K562 (cell line): ENCODE measurements around the gene PRKD1. TPM values are rescaled to one million over a fixed set of nuclear protein-coding genes. Genes with fewer than 3 reads are reported as not detected.

Experiments used
- ATAC-seq: fragments of 200-7000 bp; cut with Tn5 transposase; 3 replicates; pipeline ENCODE4 v1.9.1; 2020; ENCODE audit warnings: moderate library complexity
- BruUV-seq: library from RNA; stranded (reverse); fragments of 400-500 nt; replicated peaks from 2 replicates; lab custom pipeline; 2021; lab: Mats Ljungman, UMichigan
- CTCF ChIA-PET: fragments of 300-600 bp; formaldehyde crosslinking; extraction: SDS; loops from one replicate; lab custom pipeline; 2021; ENCODE audit warnings: low intra/inter-chr PET ratio; lab: Yijun Ruan, JAX
- POLR2A ChIA-PET: fragments of 300-600, 350-650 bp; sonication (Branson Sonifier 250); formaldehyde crosslinking; extraction: SDS; loops from one replicate; lab custom pipeline; 2021; ENCODE audit warnings: antibody characterized with exemption, inconsistent platforms; lab: Yijun Ruan, JAX
- DNase-seq, 4 experiments: peaks; one replicate each; pipeline versions ENCODE4 v3.0.0 to v3.0.0-alpha.2; 2011 to 2018; ENCODE audit warnings: low spot score in 3 of 4, mixed read lengths in 3 of 4; ENCODE audit errors: extremely low read depth in 1 of 4
- FAIRE-seq: peaks from 2 replicates; lab custom pipeline; 2011; peaks lifted over from hg19 to GRCh38; lab: Jason Lieb, UNC
- H2AFZ ChIP-seq: 2 replicates; pipeline ENCODE4 v1.6.0; 2011; ENCODE audit warnings: low read depth, low read length, control low read depth, inconsistent platforms
- H3K27ac ChIP-seq: fragments of 200-600 bp; 3 replicates; pipeline ENCODE4 v1.8.0; 2011; ENCODE audit warnings: low read depth, mild to moderate bottlenecking, control low read depth, inconsistent platforms, low read length, moderate library complexity, mixed read lengths; ENCODE audit errors: extremely low read depth
- H3K27me3 ChIP-seq, 2 experiments: fragments of 300-600 bp in 1 of 2; 2 replicates in 1 of 2; 3 replicates in 1 of 2; pipeline versions ENCODE4 v1.6.0 to v1.8.0; 2011; ENCODE audit warnings: inconsistent platforms in 2 of 2, low read length in 2 of 2, mild to moderate bottlenecking in 1 of 2, mixed read lengths in 1 of 2, moderate library complexity in 1 of 2; ENCODE audit not compliant: control insufficient read depth in 2 of 2, insufficient read depth in 2 of 2
- H3K36me3 ChIP-seq: fragments of 300-600 bp; 3 replicates; pipeline ENCODE4 v1.8.0; 2011; ENCODE audit warnings: mild to moderate bottlenecking, low read length, inconsistent platforms; ENCODE audit not compliant: control insufficient read depth, insufficient read depth
- H3K4me1 ChIP-seq, 2 experiments: fragments of 200-600 bp in 1 of 2; replicated peaks in 1 of 2; 2 replicates in 1 of 2; 3 replicates in 1 of 2; pipeline versions ENCODE4 v1.5.1 to v1.8.0; 2011; ENCODE audit warnings: inconsistent platforms in 2 of 2, low read length in 2 of 2, mild to moderate bottlenecking in 1 of 2, mixed read lengths in 1 of 2, moderate library complexity in 1 of 2; ENCODE audit not compliant: control insufficient read depth in 2 of 2, insufficient read depth in 2 of 2
- H3K4me2 ChIP-seq: 2 replicates; pipeline ENCODE4 v1.6.1; 2011; ENCODE audit warnings: low read length, control low read depth, inconsistent platforms, mixed read lengths; ENCODE audit not compliant: insufficient read depth
- H3K4me3 ChIP-seq: fragments of 200-600 bp; sonication (generic), shearing (Covaris generic); 2 replicates; pipeline ENCODE4 v1.5.1; 2016; ENCODE audit warnings: control low read depth, inconsistent platforms
- H3K79me2 ChIP-seq: fragments of 200-600 bp; 3 replicates; pipeline ENCODE4 v1.8.0; 2011; ENCODE audit warnings: low read length, inconsistent platforms; ENCODE audit not compliant: control insufficient read depth, insufficient read depth
- H3K9ac ChIP-seq, 2 experiments: 2 replicates each; pipeline versions ENCODE4 v1.6.0 to v1.6.1; 2011; ENCODE audit warnings: low read depth in 2 of 2, low read length in 2 of 2, control low read depth in 1 of 2, inconsistent platforms in 1 of 2, mild to moderate bottlenecking in 1 of 2, mixed read lengths in 1 of 2; ENCODE audit not compliant: insufficient read depth in 1 of 2
- H3K9me1 ChIP-seq: one replicate; pipeline ENCODE4 v1.6.0; 2011; ENCODE audit warnings: inconsistent platforms, mild to moderate bottlenecking, low read length, moderate library complexity; ENCODE audit not compliant: control insufficient read depth, insufficient read depth
- H3K9me3 ChIP-seq: replicated peaks from 2 replicates; pipeline ENCODE4 v1.5.1; 2011; ENCODE audit warnings: low read depth, low read length, inconsistent platforms; ENCODE audit not compliant: control insufficient read depth, insufficient read depth
- H4K20me1 ChIP-seq: replicated peaks from 2 replicates; pipeline ENCODE4 v1.6.1; 2011; ENCODE audit warnings: low read length, inconsistent platforms, mixed read lengths; ENCODE audit not compliant: control insufficient read depth, insufficient read depth
- NBN ChIP-seq: fragments of 450-650 bp; IDR thresholded peaks from 2 replicates; pipeline ENCODE4 v1.6.1; 2016; ENCODE audit warnings: low read depth, mild to moderate bottlenecking
- POLR2G ChIP-seq: fragments of 200-400 bp; formaldehyde crosslinking; IDR thresholded peaks from 2 replicates; pipeline ENCODE4 v1.6.1; 2017; ENCODE audit warnings: low read depth, mild to moderate bottlenecking, antibody characterized with exemption, low read length, moderate library complexity
- ZNF316 ChIP-seq: fragments of 450-650 bp; IDR thresholded peaks from 2 replicates; pipeline ENCODE4 v1.6.1; 2016
- WGBS: fragments of 100-300 bp; shearing (Covaris generic); methylation state at CpG from one replicate; pipeline ENCODE4 v1.1.6; 2016; ENCODE audit warnings: low coverage, mixed read lengths; ENCODE audit not compliant: insufficient coverage; ENCODE audit errors: missing lambda C conversion rate; 5-methylcytosine and 5-hydroxymethylcytosine counted together
- in situ Hi-C: fragments of 300-500 bp; cut with MboI; formaldehyde crosslinking; loops from 4 replicates; pipeline ENCODE4 v1.15.0; 2018; ENCODE audit warnings: inconsistent platforms, mixed read lengths
- intact Hi-C: fragments of 100-400 bp; cut with micrococcal nuclease; formaldehyde crosslinking; loops from 2 replicates; pipeline ENCODE4 v1.14.2; 2022
- polyA plus RNA-seq, 8 experiments: library from polyadenylated mRNA; depleted of rRNA in 4 of 8; stranded (reverse) in 5 of 8; unstranded in 3 of 8; fragments of >200 nt; fragmentation: Nextera tagmentation in 2 of 8; fragmentation: Illumina TruSeq in 1 of 8; extraction: Ambion mirVana in 2 of 8; extraction: Trizol in 1 of 8; gene quantifications; 2 replicates each; pipeline versions ENCODE4 v1.2.1 to v1.2.3, GENCODE V29; 2011 to 2014; ENCODE audit warnings: inconsistent platforms in 1 of 8, missing spikeins in 1 of 8
- total RNA-seq, 7 experiments: library from RNA; depleted of rRNA in 6 of 7; stranded (reverse); fragments of >200 nt in 6 of 7; fragmentation: Illumina TruSeq in 2 of 7; extraction: Trizol in 2 of 7; gene quantifications; 2 replicates each; pipeline versions ENCODE4 v1.2.1 to v1.2.3, GENCODE V29; 2011 to 2021; ENCODE audit warnings: low replicate concordance in 1 of 7
- TF ChIP-seq, protein P1 (sequence below): fragments of 250-450 bp; sonication (Bioruptor Pico); IDR thresholded peaks from 2 replicates; pipeline ENCODE4 v1.5.0; 2020; ENCODE audit warnings: mild to moderate bottlenecking, borderline replicate concordance

The PRKD1 gene
- total and polyA plus RNA-seq, 9 of the 15 experiments (the other 6 are each of a cell fraction or from before 2014, with no cell fraction given): 0.04 to 0.25 (median 0.13) TPM; not detected in 1

GRCh38 chr14:29911810-29912209, 15.8 kb downstream of the PRKD1 start:
- Histone ChIP-seq H3K9ac (no peak overlapping the region), H3K9me3 (no peaks in the 10 kb centered on the region), H4K20me1 (no peaks in the 10 kb centered on the region), H3K27me3 (no peaks in the 10 kb centered on the region), H3K36me3 (no peaks in the 10 kb centered on the region), H3K4me3 (no peak overlapping the region), H3K4me2 (no peak overlapping the region), H3K79me2 (no peaks in the 10 kb centered on the region), H2AFZ (no peak overlapping the region), H3K27ac (no peak overlapping the region), H3K4me1 (no peaks in the 10 kb centered on the region), H3K9me1 (no peaks in the 10 kb centered on the region)
- no peak for ATAC-seq
- no peak for DNase-seq
- WGBS: 3% methylated on average over 3 of the region's 3 CpGs
- no TSS peak for BruUV-seq
- POLR2A ChIA-PET: no interaction called here
- FAIRE-seq: no peak
- intact Hi-C loops: no loop called here
- in situ Hi-C loops: no loop called here
- TF ChIP-seq, protein P1, sequence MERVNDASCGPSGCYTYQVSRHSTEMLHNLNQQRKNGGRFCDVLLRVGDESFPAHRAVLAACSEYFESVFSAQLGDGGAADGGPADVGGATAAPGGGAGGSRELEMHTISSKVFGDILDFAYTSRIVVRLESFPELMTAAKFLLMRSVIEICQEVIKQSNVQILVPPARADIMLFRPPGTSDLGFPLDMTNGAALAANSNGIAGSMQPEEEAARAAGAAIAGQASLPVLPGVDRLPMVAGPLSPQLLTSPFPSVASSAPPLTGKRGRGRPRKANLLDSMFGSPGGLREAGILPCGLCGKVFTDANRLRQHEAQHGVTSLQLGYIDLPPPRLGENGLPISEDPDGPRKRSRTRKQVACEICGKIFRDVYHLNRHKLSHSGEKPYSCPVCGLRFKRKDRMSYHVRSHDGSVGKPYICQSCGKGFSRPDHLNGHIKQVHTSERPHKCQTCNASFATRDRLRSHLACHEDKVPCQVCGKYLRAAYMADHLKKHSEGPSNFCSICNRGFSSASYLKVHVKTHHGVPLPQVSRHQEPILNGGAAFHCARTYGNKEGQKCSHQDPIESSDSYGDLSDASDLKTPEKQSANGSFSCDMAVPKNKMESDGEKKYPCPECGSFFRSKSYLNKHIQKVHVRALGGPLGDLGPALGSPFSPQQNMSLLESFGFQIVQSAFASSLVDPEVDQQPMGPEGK (CRISPR knock-in tag): no peak
- TF ChIP-seq POLR2G (no peak), ZNF316 (0 out of 2 replicates have a peak, but pooled peaks have one; percentile 11), NBN (no peak)
- CTCF ChIA-PET: no interaction called here
